ENCODE measurements around the gene GRIK4. TPM values are rescaled to one million over a fixed set of nuclear protein-coding genes. Genes with fewer than 3 reads are reported as not detected.

GRIK4 gene
- total RNA-seq, 2 donors from 2014 or later, result 0.05 to 1.7 TPM

GRCh38 chr11:120937501-120937900 is 426.0 kb downstream of the GRIK4 start:
- WGBS, result 43% methylated on average over 5 of the region's 5 CpGs
- Histone ChIP-seq H3K36me3 (no peaks in the 10 kb centered on the region), H3K4me3 (no peak overlapping the region), H3K9me3 (no peaks in the 10 kb centered on the region), H3K27ac (no peak overlapping the region), H3K4me1 (replicated peaks) (no peaks in the 10 kb centered on the region), H3K27me3 (replicated peaks; ENCODE audit: insufficient read depth) (peaks cover 3% of the 10 kb centered on the region)
- intact Hi-C loops (cut with DNase I), result loop anchor here (10.0 kb wide), 1 partner anchor 257 kb away; no protein-coding TSS in a partner anchor
- DNase-seq (ENCODE audit: low spot score), result no peak
- TF ChIP-seq, protein P1, sequence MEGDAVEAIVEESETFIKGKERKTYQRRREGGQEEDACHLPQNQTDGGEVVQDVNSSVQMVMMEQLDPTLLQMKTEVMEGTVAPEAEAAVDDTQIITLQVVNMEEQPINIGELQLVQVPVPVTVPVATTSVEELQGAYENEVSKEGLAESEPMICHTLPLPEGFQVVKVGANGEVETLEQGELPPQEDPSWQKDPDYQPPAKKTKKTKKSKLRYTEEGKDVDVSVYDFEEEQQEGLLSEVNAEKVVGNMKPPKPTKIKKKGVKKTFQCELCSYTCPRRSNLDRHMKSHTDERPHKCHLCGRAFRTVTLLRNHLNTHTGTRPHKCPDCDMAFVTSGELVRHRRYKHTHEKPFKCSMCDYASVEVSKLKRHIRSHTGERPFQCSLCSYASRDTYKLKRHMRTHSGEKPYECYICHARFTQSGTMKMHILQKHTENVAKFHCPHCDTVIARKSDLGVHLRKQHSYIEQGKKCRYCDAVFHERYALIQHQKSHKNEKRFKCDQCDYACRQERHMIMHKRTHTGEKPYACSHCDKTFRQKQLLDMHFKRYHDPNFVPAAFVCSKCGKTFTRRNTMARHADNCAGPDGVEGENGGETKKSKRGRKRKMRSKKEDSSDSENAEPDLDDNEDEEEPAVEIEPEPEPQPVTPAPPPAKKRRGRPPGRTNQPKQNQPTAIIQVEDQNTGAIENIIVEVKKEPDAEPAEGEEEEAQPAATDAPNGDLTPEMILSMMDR (IDR thresholded peaks at IDR 0.05), result no peak
- TF ChIP-seq POLR2AphosphoS5 (IDR thresholded peaks at IDR 0.05) (no peak), POLR2A (IDR thresholded peaks at IDR 0.05) (no peak)

GRCh38 chr11:120938260-120938659 is 426.7 kb downstream of the GRIK4 start:
- Histone ChIP-seq H3K36me3 (no peaks in the 10 kb centered on the region), H3K4me1 (replicated peaks) (no peaks in the 10 kb centered on the region), H3K9me3 (no peaks in the 10 kb centered on the region), H3K27ac (no peak overlapping the region), H3K4me3 (no peak overlapping the region), H3K27me3 (replicated peaks; ENCODE audit: insufficient read depth) (peaks cover 3% of the 10 kb centered on the region)
- 45% methylated on average over 4 of the region's 4 CpGs for WGBS
- DNase-seq (ENCODE audit: low spot score), result no peak
- intact Hi-C loops (cut with DNase I), result loop anchor here (10.0 kb wide), 1 partner anchor 257 kb away; no protein-coding TSS in a partner anchor
- TF ChIP-seq POLR2AphosphoS5 (IDR thresholded peaks at IDR 0.05), result no peak
- TF ChIP-seq, protein P1 (IDR thresholded peaks at IDR 0.05), result no peak
- no peak for TF ChIP-seq POLR2A (IDR thresholded peaks at IDR 0.05)

DNA sequence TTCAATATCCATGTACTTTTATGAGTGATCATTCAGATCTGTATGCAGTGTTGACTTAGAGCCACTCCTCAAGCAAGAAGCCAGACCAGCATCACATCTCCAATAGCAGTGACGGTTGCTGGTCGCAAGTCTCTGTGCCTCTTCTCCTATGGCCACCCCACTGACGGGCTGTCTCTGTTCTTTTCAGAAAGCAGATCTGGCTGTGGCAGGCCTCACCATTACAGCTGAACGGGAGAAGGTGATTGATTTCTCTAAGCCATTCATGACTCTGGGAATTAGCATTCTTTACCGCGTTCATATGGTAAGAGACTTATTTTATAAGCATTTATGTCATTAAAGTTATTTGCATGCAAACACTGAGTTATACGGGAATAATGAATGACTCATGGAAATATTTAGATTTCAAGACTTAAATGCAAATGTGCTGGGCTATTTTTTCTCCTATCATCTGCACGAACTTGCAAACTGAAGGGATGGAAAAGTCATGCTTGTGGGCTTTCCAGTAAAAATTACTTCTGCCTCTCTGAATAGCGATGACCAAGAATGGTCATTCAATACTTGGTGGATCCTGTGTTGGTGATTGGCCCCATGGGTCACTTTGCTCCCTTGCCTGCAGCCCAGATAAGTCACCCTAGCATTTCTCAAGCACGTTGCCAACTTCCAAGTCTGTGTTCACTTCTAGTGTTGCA is 428.8 kb downstream of the GRIK4 start:
- TF ChIP-seq POLR2A (IDR thresholded peaks at IDR 0.05), result no peak
- no peak for TF ChIP-seq POLR2AphosphoS5 (IDR thresholded peaks at IDR 0.05)
- TF ChIP-seq, protein P1 (IDR thresholded peaks at IDR 0.05), result no peak
- DNase-seq (ENCODE audit: low spot score), result no peak
- H3K27ac ChIP-seq, result no peak overlapping the region
- intact Hi-C loops (cut with DNase I), result no loop called here
- no peak overlapping the region for H3K4me3 ChIP-seq
- no peaks in the 10 kb centered on the region for H3K36me3 ChIP-seq
- WGBS, result 89% methylated on average over 10 of the region's 10 CpGs
- no peaks in the 10 kb centered on the region for H3K9me3 ChIP-seq
- H3K27me3 ChIP-seq (replicated peaks; ENCODE audit: insufficient read depth), result peaks cover 3% of the 10 kb centered on the region
- H3K4me1 ChIP-seq (replicated peaks), result no peaks in the 10 kb centered on the region

DNA sequence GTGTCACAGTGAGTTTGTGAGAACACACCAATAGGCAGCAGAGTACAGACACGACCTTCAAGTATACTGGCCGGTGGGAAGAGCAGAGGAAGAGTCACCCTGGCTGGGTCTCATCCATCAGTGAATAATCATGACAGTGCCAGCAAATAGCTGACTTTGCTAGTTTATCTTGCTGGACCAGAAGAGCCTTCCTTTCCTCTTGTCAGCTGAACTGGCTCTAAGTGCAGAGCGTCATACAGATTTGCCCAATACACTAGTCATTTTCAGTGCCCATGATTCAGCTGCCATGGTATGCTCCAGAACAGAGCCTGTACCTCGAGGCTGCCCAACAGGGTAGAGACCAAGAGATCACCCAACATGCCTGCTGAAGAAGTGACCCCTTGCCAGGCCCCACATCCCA is 429.5 kb downstream of the GRIK4 start:
- no peaks in the 10 kb centered on the region for H3K9me3 ChIP-seq
- TF ChIP-seq POLR2AphosphoS5 (IDR thresholded peaks at IDR 0.05) (no peak), POLR2A (IDR thresholded peaks at IDR 0.05) (no peak)
- TF ChIP-seq, protein P1 (IDR thresholded peaks at IDR 0.05), result no peak

DNA sequence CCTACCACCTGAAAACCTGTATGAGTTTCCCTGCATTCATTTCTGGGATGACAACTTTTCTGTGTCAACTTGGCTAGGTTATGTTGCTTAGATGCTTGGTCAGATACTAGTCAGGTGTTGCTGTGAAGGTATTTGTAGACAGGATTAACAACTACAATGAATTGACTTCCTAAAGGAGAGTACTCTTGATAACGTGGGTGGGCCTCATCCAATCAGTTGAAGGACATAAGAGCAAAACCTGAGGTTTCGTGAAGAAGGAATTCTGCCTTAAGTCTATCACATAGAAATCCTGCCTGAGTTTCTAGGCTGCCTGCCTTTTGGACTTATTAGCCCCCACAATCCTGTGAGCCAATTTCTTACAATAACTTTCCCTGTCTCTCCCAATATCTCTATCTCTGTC is 431.2 kb downstream of the GRIK4 start:
- H3K36me3 ChIP-seq, result no peaks in the 10 kb centered on the region
- intact Hi-C loops (cut with DNase I), result no loop called here
- H3K9me3 ChIP-seq, result no peaks in the 10 kb centered on the region
- H3K27ac ChIP-seq, result no peak overlapping the region
- DNase-seq (ENCODE audit: low spot score), result no peak
- H3K27me3 ChIP-seq (replicated peaks; ENCODE audit: insufficient read depth), result peaks cover 3% of the 10 kb centered on the region
- no peak overlapping the region for H3K4me3 ChIP-seq
- 91% methylated on average over 2 of the region's 2 CpGs for WGBS
- TF ChIP-seq, protein P1 (IDR thresholded peaks at IDR 0.05), result no peak
- TF ChIP-seq POLR2AphosphoS5 (IDR thresholded peaks at IDR 0.05) (no peak), POLR2A (IDR thresholded peaks at IDR 0.05) (no peak)
- H3K4me1 ChIP-seq (replicated peaks), result no peaks in the 10 kb centered on the region

More for the DNA sequence above, 429.5 kb downstream of the GRIK4 start:
- no peak for DNase-seq (ENCODE audit: low spot score)
- 76% methylated on average over 4 of the region's 4 CpGs for WGBS
- Histone ChIP-seq H3K36me3 (no peaks in the 10 kb centered on the region), H3K27me3 (replicated peaks; ENCODE audit: insufficient read depth) (peaks cover 3% of the 10 kb centered on the region), H3K4me1 (replicated peaks) (no peaks in the 10 kb centered on the region), H3K4me3 (no peak overlapping the region), H3K27ac (no peak overlapping the region)
- intact Hi-C loops (cut with DNase I), result no loop called here
